Measurements from ENCODE around the gene CFAP74.
A peak's percentile ranks its signal among the peaks of the same experiment; 100 is the strongest.

CFAP74 gene

DNA sequence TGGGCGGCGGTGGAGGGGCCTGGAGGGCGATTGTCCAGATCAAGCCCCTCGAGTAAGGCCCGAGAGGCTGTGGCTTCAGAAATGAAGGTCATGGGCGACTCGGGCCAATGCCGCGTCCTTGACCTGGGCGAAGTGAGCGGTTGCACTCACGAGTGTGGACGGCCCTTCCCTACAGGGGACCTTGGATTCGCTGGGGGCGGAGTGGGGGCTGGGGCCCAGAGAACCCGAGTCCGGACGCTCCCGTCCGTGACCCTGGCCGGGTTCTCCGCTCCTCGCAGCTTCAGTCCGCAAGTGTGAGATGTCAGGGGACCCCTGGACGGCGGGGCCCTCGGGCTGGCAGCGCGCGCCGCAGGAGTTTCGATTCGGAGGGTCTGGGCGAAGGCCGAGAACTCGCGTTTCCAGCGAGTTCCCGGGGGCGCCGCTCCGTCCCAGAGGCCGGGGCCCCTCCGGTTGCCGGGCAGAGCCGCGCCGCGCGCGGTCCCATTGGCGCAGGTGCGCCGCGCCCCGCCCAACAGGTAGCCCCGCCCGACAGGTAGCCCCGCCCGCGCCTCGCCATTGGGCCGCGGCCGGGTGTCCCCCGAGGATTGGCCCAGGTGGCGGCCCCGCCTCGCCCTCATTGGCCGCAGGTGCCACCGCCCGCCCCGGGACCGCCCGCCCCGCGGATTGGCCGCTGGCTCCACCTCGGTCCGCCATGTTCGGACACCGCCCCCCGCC is 46.3 kb upstream of the CFAP74 start, which contains the start of gene PRKCZ (continued):
- TF ChIP-seq, protein P1, sequence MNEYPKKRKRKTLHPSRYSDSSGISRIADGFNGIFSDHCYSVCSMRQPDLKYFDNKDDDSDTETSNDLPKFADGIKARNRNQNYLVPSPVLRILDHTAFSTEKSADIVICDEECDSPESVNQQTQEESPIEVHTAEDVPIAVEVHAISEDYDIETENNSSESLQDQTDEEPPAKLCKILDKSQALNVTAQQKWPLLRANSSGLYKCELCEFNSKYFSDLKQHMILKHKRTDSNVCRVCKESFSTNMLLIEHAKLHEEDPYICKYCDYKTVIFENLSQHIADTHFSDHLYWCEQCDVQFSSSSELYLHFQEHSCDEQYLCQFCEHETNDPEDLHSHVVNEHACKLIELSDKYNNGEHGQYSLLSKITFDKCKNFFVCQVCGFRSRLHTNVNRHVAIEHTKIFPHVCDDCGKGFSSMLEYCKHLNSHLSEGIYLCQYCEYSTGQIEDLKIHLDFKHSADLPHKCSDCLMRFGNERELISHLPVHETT (tag by site-specific recombination; IDR thresholded peaks at IDR 0.05), result no peak
- TF ChIP-seq ZNF529 (tag by site-specific recombination; IDR thresholded peaks at IDR 0.05; ENCODE audit: insufficient replicate concordance) (no peak), ZNF596 (tag by site-specific recombination; IDR thresholded peaks at IDR 0.05) (no peak), FEZF1 (tag by site-specific recombination; IDR thresholded peaks at IDR 0.05) (no peak), ZNF354C (tag by site-specific recombination; IDR thresholded peaks at IDR 0.05; ENCODE audit: borderline replicate concordance, low read depth) (no peak), ZNF830 (tag by site-specific recombination; IDR thresholded peaks at IDR 0.05; ENCODE audit: low read depth) (no peak), ZSCAN30 (tag by site-specific recombination; IDR thresholded peaks at IDR 0.05) (no peak), ZFP41 (tag by site-specific recombination; IDR thresholded peaks at IDR 0.05; ENCODE audit: borderline replicate concordance) (no peak), ZNF514 (tag by site-specific recombination; IDR thresholded peaks at IDR 0.05) (no peak), SCRT2 (tag by site-specific recombination; IDR thresholded peaks at IDR 0.05) (no peak), ZNF366 (tag by site-specific recombination; conservative IDR thresholded peaks at IDR 0.05) (no peak), ZBTB21 (tag by site-specific recombination; IDR thresholded peaks at IDR 0.05) (no peak), ZNF184 (tag by site-specific recombination; IDR thresholded peaks at IDR 0.05) (no peak), ZNF140 (tag by site-specific recombination; IDR thresholded peaks at IDR 0.05) (no peak), ZNF239 (tag by site-specific recombination; IDR thresholded peaks at IDR 0.05) (no peak), ZNF426 (tag by site-specific recombination; IDR thresholded peaks at IDR 0.05) (no peak), ZNF791 (tag by site-specific recombination; IDR thresholded peaks at IDR 0.05) (no peak), ZNF837 (tag by site-specific recombination; IDR thresholded peaks at IDR 0.05) (no peak), IKZF3 (tag by site-specific recombination; IDR thresholded peaks at IDR 0.05) (no peak), ZNF37A (tag by site-specific recombination; IDR thresholded peaks at IDR 0.05) (no peak), KLF10 (tag by site-specific recombination; IDR thresholded peaks at IDR 0.05) (peak; percentile 83), KLF7 (tag by site-specific recombination; IDR thresholded peaks at IDR 0.05; ENCODE audit: borderline replicate concordance) (peak; percentile 40; the same call in 1 of the 2 replicates), ZNF391 (tag by site-specific recombination; IDR thresholded peaks at IDR 0.05; ENCODE audit: borderline replicate concordance, low read depth) (peak; percentile 56; the same call in 1 of the 2 replicates), ZNF623 (tag by site-specific recombination; IDR thresholded peaks at IDR 0.05) (no peak), ZNF211 (tag by site-specific recombination; IDR thresholded peaks at IDR 0.05; ENCODE audit: low read depth) (no peak), PRDM1 (tag by site-specific recombination; IDR thresholded peaks at IDR 0.05) (no peak), ZFP69B (tag by site-specific recombination; IDR thresholded peaks at IDR 0.05) (peak; percentile 64; the same call in 1 of the 2 replicates)
- TF ChIP-seq, protein P2, sequence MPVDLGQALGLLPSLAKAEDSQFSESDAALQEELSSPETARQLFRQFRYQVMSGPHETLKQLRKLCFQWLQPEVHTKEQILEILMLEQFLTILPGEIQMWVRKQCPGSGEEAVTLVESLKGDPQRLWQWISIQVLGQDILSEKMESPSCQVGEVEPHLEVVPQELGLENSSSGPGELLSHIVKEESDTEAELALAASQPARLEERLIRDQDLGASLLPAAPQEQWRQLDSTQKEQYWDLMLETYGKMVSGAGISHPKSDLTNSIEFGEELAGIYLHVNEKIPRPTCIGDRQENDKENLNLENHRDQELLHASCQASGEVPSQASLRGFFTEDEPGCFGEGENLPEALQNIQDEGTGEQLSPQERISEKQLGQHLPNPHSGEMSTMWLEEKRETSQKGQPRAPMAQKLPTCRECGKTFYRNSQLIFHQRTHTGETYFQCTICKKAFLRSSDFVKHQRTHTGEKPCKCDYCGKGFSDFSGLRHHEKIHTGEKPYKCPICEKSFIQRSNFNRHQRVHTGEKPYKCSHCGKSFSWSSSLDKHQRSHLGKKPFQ (tag by site-specific recombination; IDR thresholded peaks at IDR 0.05), result no peak
- TF ChIP-seq, protein P3, sequence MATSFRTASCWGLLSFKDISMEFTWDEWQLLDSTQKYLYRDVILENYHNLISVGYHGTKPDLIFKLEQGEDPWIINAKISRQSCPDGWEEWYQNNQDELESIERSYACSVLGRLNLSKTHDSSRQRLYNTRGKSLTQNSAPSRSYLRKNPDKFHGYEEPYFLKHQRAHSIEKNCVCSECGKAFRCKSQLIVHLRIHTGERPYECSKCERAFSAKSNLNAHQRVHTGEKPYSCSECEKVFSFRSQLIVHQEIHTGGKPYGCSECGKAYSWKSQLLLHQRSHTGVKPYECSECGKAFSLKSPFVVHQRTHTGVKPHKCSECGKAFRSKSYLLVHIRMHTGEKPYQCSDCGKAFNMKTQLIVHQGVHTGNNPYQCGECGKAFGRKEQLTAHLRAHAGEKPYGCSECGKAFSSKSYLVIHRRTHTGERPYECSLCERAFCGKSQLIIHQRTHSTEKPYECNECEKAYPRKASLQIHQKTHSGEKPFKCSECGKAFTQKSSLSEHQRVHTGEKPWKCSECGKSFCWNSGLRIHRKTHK (tag by site-specific recombination; IDR thresholded peaks at IDR 0.05), result no peak
- TF ChIP-seq, protein P4, sequence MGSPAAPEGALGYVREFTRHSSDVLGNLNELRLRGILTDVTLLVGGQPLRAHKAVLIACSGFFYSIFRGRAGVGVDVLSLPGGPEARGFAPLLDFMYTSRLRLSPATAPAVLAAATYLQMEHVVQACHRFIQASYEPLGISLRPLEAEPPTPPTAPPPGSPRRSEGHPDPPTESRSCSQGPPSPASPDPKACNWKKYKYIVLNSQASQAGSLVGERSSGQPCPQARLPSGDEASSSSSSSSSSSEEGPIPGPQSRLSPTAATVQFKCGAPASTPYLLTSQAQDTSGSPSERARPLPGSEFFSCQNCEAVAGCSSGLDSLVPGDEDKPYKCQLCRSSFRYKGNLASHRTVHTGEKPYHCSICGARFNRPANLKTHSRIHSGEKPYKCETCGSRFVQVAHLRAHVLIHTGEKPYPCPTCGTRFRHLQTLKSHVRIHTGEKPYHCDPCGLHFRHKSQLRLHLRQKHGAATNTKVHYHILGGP (tag by site-specific recombination; IDR thresholded peaks at IDR 0.05), result no peak
- TF ChIP-seq, protein P5, sequence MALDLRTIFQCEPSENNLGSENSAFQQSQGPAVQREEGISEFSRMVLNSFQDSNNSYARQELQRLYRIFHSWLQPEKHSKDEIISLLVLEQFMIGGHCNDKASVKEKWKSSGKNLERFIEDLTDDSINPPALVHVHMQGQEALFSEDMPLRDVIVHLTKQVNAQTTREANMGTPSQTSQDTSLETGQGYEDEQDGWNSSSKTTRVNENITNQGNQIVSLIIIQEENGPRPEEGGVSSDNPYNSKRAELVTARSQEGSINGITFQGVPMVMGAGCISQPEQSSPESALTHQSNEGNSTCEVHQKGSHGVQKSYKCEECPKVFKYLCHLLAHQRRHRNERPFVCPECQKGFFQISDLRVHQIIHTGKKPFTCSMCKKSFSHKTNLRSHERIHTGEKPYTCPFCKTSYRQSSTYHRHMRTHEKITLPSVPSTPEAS (tag by site-specific recombination; IDR thresholded peaks at IDR 0.05), result no peak
- TF ChIP-seq, protein P6, sequence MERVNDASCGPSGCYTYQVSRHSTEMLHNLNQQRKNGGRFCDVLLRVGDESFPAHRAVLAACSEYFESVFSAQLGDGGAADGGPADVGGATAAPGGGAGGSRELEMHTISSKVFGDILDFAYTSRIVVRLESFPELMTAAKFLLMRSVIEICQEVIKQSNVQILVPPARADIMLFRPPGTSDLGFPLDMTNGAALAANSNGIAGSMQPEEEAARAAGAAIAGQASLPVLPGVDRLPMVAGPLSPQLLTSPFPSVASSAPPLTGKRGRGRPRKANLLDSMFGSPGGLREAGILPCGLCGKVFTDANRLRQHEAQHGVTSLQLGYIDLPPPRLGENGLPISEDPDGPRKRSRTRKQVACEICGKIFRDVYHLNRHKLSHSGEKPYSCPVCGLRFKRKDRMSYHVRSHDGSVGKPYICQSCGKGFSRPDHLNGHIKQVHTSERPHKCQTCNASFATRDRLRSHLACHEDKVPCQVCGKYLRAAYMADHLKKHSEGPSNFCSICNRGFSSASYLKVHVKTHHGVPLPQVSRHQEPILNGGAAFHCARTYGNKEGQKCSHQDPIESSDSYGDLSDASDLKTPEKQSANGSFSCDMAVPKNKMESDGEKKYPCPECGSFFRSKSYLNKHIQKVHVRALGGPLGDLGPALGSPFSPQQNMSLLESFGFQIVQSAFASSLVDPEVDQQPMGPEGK (tag by site-specific recombination; IDR thresholded peaks at IDR 0.05), result peak; percentile 91
